Motor neuron (in vitro differentiated cells): ENCODE results near the gene F13A1. TPM values are rescaled to one million over a fixed set of nuclear protein-coding genes. Genes with fewer than 3 reads are reported as not detected.

Source experiments
- ATAC-seq, 8 experiments: fragments of 200-7000 bp; cut with Tn5 transposase; replicated peaks in 6 of 8; 2 replicates each; pipeline ENCODE4 v1.8.0; 2021; ENCODE audit warnings: mild to moderate bottlenecking in 8 of 8, moderate library complexity in 8 of 8
- H3K27ac ChIP-seq, 2 donors: fragments of 250-450 bp; sonication (Bioruptor Pico); 2 replicates each; pipeline ENCODE4 v1.9.0; 2021; ENCODE audit warnings: antibody characterized with exemption in 2 of 2, mild to moderate bottlenecking in 2 of 2, moderate library complexity in 1 of 2
- H3K4me1 ChIP-seq, 2 donors: fragments of 250-450 bp; sonication (Bioruptor Pico); replicated peaks in 1 of 2; 2 replicates each; pipeline ENCODE4 v1.6.1; 2021; ENCODE audit warnings: antibody characterized with exemption in 2 of 2, mild to moderate bottlenecking in 2 of 2, moderate library complexity in 1 of 2
- H3K4me3 ChIP-seq, 5 donors: fragments of 250-450 bp; sonication (Bioruptor Pico); 2 replicates each; pipeline ENCODE4 v1.9.0; 2021; ENCODE audit warnings: antibody characterized with exemption in 5 of 5, mild to moderate bottlenecking in 5 of 5, moderate library complexity in 4 of 5
- WGBS, 10 experiments: fragments of 450-650 bp; shearing (Covaris generic); methylation state at CpG; one replicate each; pipeline ENCODE4 v1.0.0; 2022; 5-methylcytosine and 5-hydroxymethylcytosine counted together
- in situ Hi-C, 9 experiments: fragments of 400-800 bp; cut with MboI; loops; one replicate each; pipeline ENCODE4 v1.15.0; 2021; ENCODE audit warnings: low sequenced_read_pairs in 9 of 9, low pct_unique_long_range_greater_than_20kb in 2 of 9; ENCODE audit not compliant: unreplicated experiment in 9 of 9
- total RNA-seq, 8 experiments: library from RNA; unstranded; fragments of 300-600 nt; gene quantifications; 2 replicates each; pipeline versions ENCODE4 v1.2.3 to v1.2.4, GENCODE V29; 2022

The F13A1 gene
- total RNA-seq, 8 experiments from 2014 or later, result 0.09 to 1.4 (median 0.22) TPM; not detected in 3

- H3K4me1 ChIP-seq, result peaks cover 4 to 16% of the 10 kb centered on the region in 2 donors
- H3K27ac ChIP-seq, result no peak overlapping the region
- H3K4me3 ChIP-seq, result no peak overlapping the region
- in situ Hi-C loops, result no loop called here
- ATAC-seq, result no peak
- 0 to 83% (median 40%) methylated on average over 1 of the region's 1 CpG; no CpG with 5 or more reads in 3 of the 10 experiments for WGBS, 10 experiments
These were observed 92.6 kb downstream of the F13A1 start for GRCh38 chr6:6227896-6228295.

- H3K4me3 ChIP-seq, result no peak overlapping the region
- H3K27ac ChIP-seq, result no peak overlapping the region
- ATAC-seq, result peak in 3 of 8 experiments; percentile 20 to 64 (median 53)
- H3K4me1 ChIP-seq, result peaks cover 4 to 18% of the 10 kb centered on the region in 2 donors
- 0 to 37% (median 18%) methylated on average over 1 to 2 of the region's 2 CpGs; no CpG with 5 or more reads in 3 of the 10 experiments for WGBS, 10 experiments
- in situ Hi-C loops, result no loop called here
These were observed 94.5 kb downstream of the F13A1 start for GRCh38 chr6:6225885-6226529.

- no peak overlapping the region for H3K27ac ChIP-seq
- no peak overlapping the region for H3K4me3 ChIP-seq
- peaks cover 4 to 18% of the 10 kb centered on the region in 2 donors for H3K4me1 ChIP-seq
- in situ Hi-C loops, result no loop called here
- ATAC-seq, result no peak
- WGBS, 10 experiments, result 34 to 100% (median 90%) methylated on average over 3 to 6 of the region's 6 CpGs
These were observed 95.5 kb downstream of the F13A1 start for GRCh38 chr6:6224933-6225486.

- in situ Hi-C loops, result no loop called here
- no peak for ATAC-seq
- no peak overlapping the region for H3K27ac ChIP-seq
- no peak overlapping the region for H3K4me3 ChIP-seq
- peaks cover 18 to 28% of the 10 kb centered on the region in 2 donors for H3K4me1 ChIP-seq
- WGBS, 10 experiments, result 17 to 70% (median 55%) methylated on average over 1 to 7 of the region's 7 CpGs; no CpG with 5 or more reads in 2 of the 10 experiments
These were observed 98.5 kb downstream of the F13A1 start for GRCh38 chr6:6221787-6222535.

- ATAC-seq, result no peak
These were observed 99.7 kb downstream of the F13A1 start for GRCh38 chr6:6220718-6221117.

GRCh38 chr6:6219716-6220115 is 100.7 kb downstream of the F13A1 start:
- Histone ChIP-seq H3K4me1 (peaks cover 14 to 26% of the 10 kb centered on the region in 2 donors), H3K27ac (no peak overlapping the region), H3K4me3 (no peak overlapping the region)
- ATAC-seq, result no peak
- in situ Hi-C loops, result no loop called here
- 10 to 100% (median 57%) methylated on average over 1 to 3 of the region's 3 CpGs; no CpG with 5 or more reads in 2 of the 10 experiments for WGBS, 10 experiments

More at GRCh38 chr6:6220718-6221117, 99.7 kb downstream of the F13A1 start:
- Histone ChIP-seq H3K27ac (no peak overlapping the region), H3K4me1 (peaks cover 14 to 28% of the 10 kb centered on the region in 2 donors), H3K4me3 (no peak overlapping the region)
- 6 to 83% (median 65%) methylated on average over 1 to 2 of the region's 2 CpGs; no CpG with 5 or more reads in 1 of the 10 experiments for WGBS, 10 experiments
- in situ Hi-C loops, result no loop called here

GRCh38 chr6:6218759-6219085 is 101.7 kb downstream of the F13A1 start:
- H3K4me1 ChIP-seq, result peaks cover 14 to 20% of the 10 kb centered on the region in 2 donors
- in situ Hi-C loops, result no loop called here
- peak in 7 of 8 experiments; percentile 60 to 98 (median 66) for ATAC-seq
- peak overlapping the region; percentile 39 to 79 for H3K27ac ChIP-seq
- H3K4me3 ChIP-seq, result no peak overlapping the region
- WGBS, 10 experiments, result 0 to 86% (median 80%) methylated on average over 1 to 3 of the region's 3 CpGs; no CpG with 5 or more reads in 3 of the 10 experiments

- 11 to 70% (median 46%) methylated on average over 2 to 8 of the region's 11 CpGs; no CpG with 5 or more reads in 2 of the 10 experiments for WGBS, 10 experiments
- ATAC-seq, result peak in 7 of 8 experiments; percentile 78 to 98 (median 95)
- in situ Hi-C loops, result no loop called here
- Histone ChIP-seq H3K4me3 (no peak overlapping the region), H3K27ac (peak overlapping the region; percentile 39 to 79), H3K4me1 (peaks cover 14 to 19% of the 10 kb centered on the region in 2 donors)
These were observed 102.4 kb downstream of the F13A1 start for GRCh38 chr6:6217855-6218758.

GRCh38 chr6:6210994-6211393 is 109.5 kb downstream of the F13A1 start:
- Histone ChIP-seq H3K27ac (no peak overlapping the region), H3K4me3 (no peak overlapping the region), H3K4me1 (no peaks in the 10 kb centered on the region)
- WGBS, 10 experiments, result 43 to 100% (median 67%) methylated on average over 1 to 2 of the region's 2 CpGs; no CpG with 5 or more reads in 5 of the 10 experiments
- in situ Hi-C loops, result no loop called here
- no peak for ATAC-seq

- Histone ChIP-seq H3K27ac (no peak overlapping the region), H3K4me3 (no peak overlapping the region), H3K4me1 (peaks cover 0 to 5% of the 10 kb centered on the region in 2 donors)
- peak in 1 of 8 experiments; percentile 61 for ATAC-seq
- WGBS, 10 experiments, result 0 to 89% (median 52%) methylated on average over 1 to 2 of the region's 2 CpGs; no CpG with 5 or more reads in 2 of the 10 experiments
- in situ Hi-C loops, result no loop called here
These were observed 117.6 kb downstream of the F13A1 start for GRCh38 chr6:6202886-6203285.

GRCh38 chr6:6201200-6201599 is 119.3 kb downstream of the F13A1 start:
- in situ Hi-C loops, result no loop called here
- ATAC-seq, result peak in 2 of 8 experiments; percentile 43 to 50
- H3K4me1 ChIP-seq, result peaks cover 5 to 9% of the 10 kb centered on the region in 2 donors
- no peak overlapping the region for H3K4me3 ChIP-seq
- 0 to 43% (median 9%) methylated on average over 1 to 4 of the region's 4 CpGs; no CpG with 5 or more reads in 2 of the 10 experiments for whole genome bisulfite sequencing, 10 experiments
- H3K27ac ChIP-seq, result no peak overlapping the region

- 17 to 100% (median 65%) methylated on average over 1 to 2 of the region's 3 CpGs; no CpG with 5 or more reads in 3 of the 10 experiments for WGBS, 10 experiments
- in situ Hi-C loops, result no loop called here
- H3K4me1 ChIP-seq, result peaks cover 3 to 9% of the 10 kb centered on the region in 2 donors
- H3K27ac ChIP-seq, result no peak overlapping the region
- no peak for ATAC-seq
- no peak overlapping the region for H3K4me3 ChIP-seq
These were observed 120.8 kb downstream of the F13A1 start for GRCh38 chr6:6199678-6200077.
